GM12878 (cell line): Measurements from ENCODE around the gene CHAT. TPM values are rescaled to one million over a fixed set of nuclear protein-coding genes. Genes with fewer than 3 reads are reported as not detected.

Experiments
- ATAC-seq: fragments of 200-7000 bp; cut with Tn5 transposase; 3 replicates; pipeline ENCODE4 v1.9.1; 2020; ENCODE audit warnings: mild to moderate bottlenecking, moderate library complexity
- BruUV-seq: library from RNA; stranded (reverse); fragments of 400-500 nt; replicated peaks from 2 replicates; lab custom pipeline; 2021; lab: Mats Ljungman, UMichigan
- CTCF ChIA-PET: fragments of 300-600 bp; sonication (Branson Sonifier 250); formaldehyde crosslinking; extraction: SDS; loops from one replicate; lab custom pipeline; 2021; ENCODE audit warnings: inconsistent platforms; lab: Yijun Ruan, JAX
- POLR2A ChIA-PET: fragments of 350-600 bp; formaldehyde crosslinking; extraction: SDS; loops from one replicate; lab custom pipeline; 2021; ENCODE audit warnings: inconsistent platforms; lab: Charles Lee
- RAD21 ChIA-PET: fragments of 300-600 bp; sonication (Branson Sonifier 250); formaldehyde crosslinking; loops from one replicate; lab custom pipeline; 2023; ENCODE audit warnings: antibody characterized with exemption; ENCODE audit not compliant: unreplicated experiment; lab: Charles Lee
- SMC1A ChIA-PET: fragments of 300-600 bp; sonication (Branson Sonifier 250); formaldehyde crosslinking; loops from one replicate; lab custom pipeline; 2023; ENCODE audit not compliant: unreplicated experiment, uncharacterized antibody; lab: Charles Lee
- DNase-seq: peaks from one replicate; pipeline ENCODE4 v3.0.0-alpha.2; 2011; ENCODE audit warnings: low read depth, low spot score
- FAIRE-seq: peaks from 3 replicates; lab custom pipeline; 2011; peaks lifted over from hg19 to GRCh38; lab: Jason Lieb, UNC
- H2AFZ ChIP-seq: 2 replicates; pipeline ENCODE4 v1.6.0; 2011; ENCODE audit warnings: low read depth, low read length, control low read depth; ENCODE audit not compliant: control insufficient read depth
- H3K27ac ChIP-seq: 2 replicates; pipeline ENCODE4 v1.5.1; 2011; ENCODE audit warnings: control low read depth; ENCODE audit not compliant: control insufficient read depth, insufficient read depth
- H3K27me3 ChIP-seq, 2 experiments: replicated peaks in 1 of 2; 2 replicates each; pipeline versions ENCODE4 v1.6.0 to v1.6.1; 2011; ENCODE audit warnings: low read length in 1 of 2; ENCODE audit not compliant: control insufficient read depth in 2 of 2, insufficient read depth in 2 of 2
- H3K36me3 ChIP-seq, 2 experiments: 2 replicates each; pipeline ENCODE4 v1.5.1; 2011; ENCODE audit warnings: low read length in 1 of 2; ENCODE audit not compliant: control insufficient read depth in 2 of 2, insufficient read depth in 2 of 2
- H3K4me1 ChIP-seq: 2 replicates; pipeline ENCODE4 v1.6.1; 2011; ENCODE audit warnings: mild to moderate bottlenecking, low read length, moderate library complexity, mixed read lengths; ENCODE audit not compliant: control insufficient read depth, insufficient read depth
- H3K4me2 ChIP-seq: 2 replicates; pipeline ENCODE4 v1.6.0; 2011; ENCODE audit warnings: control low read depth; ENCODE audit not compliant: control insufficient read depth, insufficient read depth
- H3K4me3 ChIP-seq: fragments of 200-600 bp; sonication (generic); 2 replicates; pipeline ENCODE4 v1.5.1; 2016
- H3K79me2 ChIP-seq: 2 replicates; pipeline ENCODE4 v1.6.0; 2011; ENCODE audit warnings: low read length; ENCODE audit not compliant: control insufficient read depth, insufficient read depth
- H3K9ac ChIP-seq: 2 replicates; pipeline ENCODE4 v1.8.0; 2011; ENCODE audit warnings: low read length, control low read depth, mixed read lengths; ENCODE audit not compliant: control insufficient read depth, insufficient read depth
- H3K9me3 ChIP-seq: replicated peaks from 3 replicates; pipeline ENCODE4 v1.5.1; 2011; ENCODE audit warnings: mild to moderate bottlenecking, low read length; ENCODE audit not compliant: control insufficient read depth, insufficient read depth
- H4K20me1 ChIP-seq: 2 replicates; pipeline ENCODE4 v1.6.0; 2011; ENCODE audit not compliant: control insufficient read depth, insufficient read depth
- ESRRA ChIP-seq: IDR thresholded peaks from 2 replicates; pipeline ENCODE4 v1.6.1; 2012; ENCODE audit warnings: mild to moderate bottlenecking, low read length, improper control_type of control experiment
- MYC ChIP-seq: IDR thresholded peaks from 2 replicates; pipeline ENCODE4 v1.6.1; 2011; ENCODE audit warnings: mild to moderate bottlenecking, low read length, moderate library complexity, inconsistent platforms; ENCODE audit not compliant: insufficient read depth, insufficient replicate concordance, insufficient read length, severe bottlenecking
- SRF ChIP-seq, 2 experiments: IDR thresholded peaks; 2 replicates each; pipeline ENCODE4 v1.6.1; 2011; ENCODE audit warnings: low read depth in 2 of 2, low read length in 2 of 2, mild to moderate bottlenecking in 1 of 2, moderate library complexity in 1 of 2
- TBL1XR1 ChIP-seq: IDR thresholded peaks from 2 replicates; pipeline ENCODE4 v1.6.1; 2012; ENCODE audit warnings: low read depth, low read length, improper control_type of control experiment
- WGBS: methylation state at CpG from one replicate; pipeline ENCODE4 v1.1.6; 2016; ENCODE audit warnings: low lambda C conversion rate; ENCODE audit not compliant: insufficient replicate concordance, insufficient coverage; ENCODE audit errors: missing lambda C conversion rate; 5-methylcytosine and 5-hydroxymethylcytosine counted together
- in situ Hi-C: fragments of 300-500 bp; cut with MboI; formaldehyde crosslinking; loops from 9 replicates; pipeline ENCODE4 v1.14.3; 2018; ENCODE audit warnings: mixed read lengths
- intact Hi-C: fragments of 100-400 bp; cut with micrococcal nuclease; formaldehyde crosslinking; loops from one replicate; pipeline ENCODE4 v1.14.2; 2022; ENCODE audit not compliant: unreplicated experiment
- polyA plus RNA-seq, 11 experiments: library from polyadenylated mRNA; depleted of rRNA in 4 of 11; unstranded in 6 of 11; stranded (reverse) in 5 of 11; fragments of >200 nt; fragmentation: Nextera tagmentation in 4 of 11; fragmentation: Illumina TruSeq in 1 of 11; extraction: Ambion mirVana in 4 of 11; extraction: Trizol in 1 of 11; gene quantifications; 1 replicate in 1 of 11; 2 replicates in 10 of 11; pipeline versions ENCODE4 v1.2.1 to v1.2.3, GENCODE V29; 2011 to 2016; ENCODE audit warnings: inconsistent platforms in 2 of 11, missing spikeins in 2 of 11, low read depth in 1 of 11
- total RNA-seq, 4 experiments: library from RNA; depleted of rRNA in 3 of 4; stranded (reverse); fragments of >200 nt in 3 of 4; fragmentation: Illumina TruSeq in 1 of 4; extraction: Trizol in 1 of 4; gene quantifications; 2 replicates each; pipeline versions ENCODE4 v1.2.1 to v1.2.3, GENCODE V29; 2013 to 2021
- TF ChIP-seq, protein P1 (sequence below): IDR thresholded peaks from 2 replicates; pipeline ENCODE4 v1.6.1; 2011; ENCODE audit warnings: mild to moderate bottlenecking, low read depth, low read length, moderate library complexity; ENCODE audit not compliant: insufficient replicate concordance
- TF ChIP-seq, protein P2 (sequence below): IDR thresholded peaks from 2 replicates; pipeline ENCODE4 v1.6.1; 2011; ENCODE audit warnings: low read depth, mild to moderate bottlenecking, low read length, moderate library complexity, borderline replicate concordance; ENCODE audit errors: extremely low read depth

The CHAT gene
- total and polyA plus RNA-seq, 10 of the 15 experiments (the other 5 are each of a cell fraction or from before 2014, with no cell fraction given): not detected

DNA sequence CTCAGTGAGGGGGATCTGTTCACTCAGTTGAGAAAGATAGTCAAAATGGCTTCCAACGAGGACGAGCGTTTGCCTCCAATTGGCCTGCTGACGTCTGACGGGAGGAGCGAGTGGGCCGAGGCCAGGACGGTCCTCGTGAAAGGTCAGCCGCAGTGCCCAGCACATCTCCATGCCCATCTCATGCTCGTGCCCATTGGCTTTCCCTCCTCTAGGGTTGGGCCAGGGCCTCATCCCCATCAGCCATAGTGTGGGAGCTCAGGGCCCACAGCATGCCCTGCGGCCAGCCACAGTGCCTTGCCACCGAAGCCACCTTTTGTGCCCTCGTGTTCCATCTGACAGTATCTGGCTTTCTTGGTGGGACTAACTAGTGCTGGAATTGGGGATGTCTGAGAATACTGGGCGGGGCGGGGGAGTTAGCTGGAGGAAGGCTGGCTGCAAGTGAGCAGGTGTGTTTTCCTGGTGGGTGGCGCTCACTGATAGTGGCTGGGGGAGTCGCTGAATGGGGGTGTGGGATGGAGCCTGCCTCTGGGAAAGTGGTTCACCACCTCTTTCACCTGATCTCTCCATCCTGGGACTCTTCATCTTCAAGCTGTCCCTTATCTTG lies 13.9 kb downstream of the CHAT start:
- H3K4me3 ChIP-seq: no peak overlapping the region
- no peaks in the 10 kb centered on the region for H3K79me2 ChIP-seq
- in situ Hi-C loops (no loop called here), intact Hi-C loops (no loop called here)
- WGBS: 53% methylated on average over 18 of the region's 18 CpGs
- FAIRE-seq (no peak), ATAC-seq (no peak), DNase-seq (no peak)
- H3K4me2 ChIP-seq: no peak overlapping the region
- POLR2A ChIA-PET: no interaction called here
- H4K20me1 ChIP-seq: no peaks in the 10 kb centered on the region
- no peak overlapping the region for H2AFZ ChIP-seq
- no peaks in the 10 kb centered on the region for H3K4me1 ChIP-seq
- no peak overlapping the region for H3K27ac ChIP-seq
- CTCF ChIA-PET: no interaction called here
- SMC1A ChIA-PET: no interaction called here
- H3K9me3 ChIP-seq: no peaks in the 10 kb centered on the region
- no peaks in the 10 kb centered on the region for H3K36me3 ChIP-seq
- BruUV-seq: no TSS peak
- TF ChIP-seq ESRRA: no peak
- TF ChIP-seq, protein P1, sequence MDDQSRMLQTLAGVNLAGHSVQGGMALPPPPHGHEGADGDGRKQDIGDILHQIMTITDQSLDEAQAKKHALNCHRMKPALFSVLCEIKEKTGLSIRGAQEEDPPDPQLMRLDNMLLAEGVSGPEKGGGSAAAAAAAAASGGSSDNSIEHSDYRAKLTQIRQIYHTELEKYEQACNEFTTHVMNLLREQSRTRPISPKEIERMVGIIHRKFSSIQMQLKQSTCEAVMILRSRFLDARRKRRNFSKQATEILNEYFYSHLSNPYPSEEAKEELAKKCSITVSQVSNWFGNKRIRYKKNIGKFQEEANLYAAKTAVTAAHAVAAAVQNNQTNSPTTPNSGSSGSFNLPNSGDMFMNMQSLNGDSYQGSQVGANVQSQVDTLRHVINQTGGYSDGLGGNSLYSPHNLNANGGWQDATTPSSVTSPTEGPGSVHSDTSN: no peak
- no peak for TF ChIP-seq TBL1XR1
- TF ChIP-seq, protein P2, sequence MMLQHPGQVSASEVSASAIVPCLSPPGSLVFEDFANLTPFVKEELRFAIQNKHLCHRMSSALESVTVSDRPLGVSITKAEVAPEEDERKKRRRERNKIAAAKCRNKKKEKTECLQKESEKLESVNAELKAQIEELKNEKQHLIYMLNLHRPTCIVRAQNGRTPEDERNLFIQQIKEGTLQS: no peak
- no peak for TF ChIP-seq MYC
- TF ChIP-seq SRF (IDR thresholded peaks at IDR 0.05; ENCODE audit: low read depth in 2 of 2, low read length in 2 of 2): no peak
- RAD21 ChIA-PET: no interaction called here
- H3K27me3 ChIP-seq: peaks cover 0 to 2% of the 10 kb centered on the region in 2 experiments; a peak in 1 of 4 replicates
- no peak overlapping the region for H3K9ac ChIP-seq
